WTC11 (cell line): ENCODE measurements around the gene FBXL2.

Source experiments
- GABPB1 ChIP-seq: sonication (generic); formaldehyde crosslinking; IDR thresholded peaks from 2 replicates; pipeline ENCODE4 v1.8.1; 2023; ENCODE audit warnings: mild to moderate bottlenecking, missing genetic modification reagents
- NFYB ChIP-seq: sonication (generic); formaldehyde crosslinking; conservative IDR thresholded peaks from 2 replicates; pipeline ENCODE4 v1.8.0; 2022; ENCODE audit warnings: low read depth, missing genetic modification reagents
- NR1H2 ChIP-seq: sonication (generic); formaldehyde crosslinking; IDR thresholded peaks from 2 replicates; pipeline ENCODE4 v1.9.0; 2021; ENCODE audit warnings: mild to moderate bottlenecking, moderate library complexity, missing genetic modification reagents
- NR2C2 ChIP-seq: sonication (generic); formaldehyde crosslinking; IDR thresholded peaks from 2 replicates; pipeline ENCODE4 v1.8.0; 2022; ENCODE audit warnings: mild to moderate bottlenecking, missing genetic modification reagents
- SMAD4 ChIP-seq: sonication (generic); formaldehyde crosslinking; IDR thresholded peaks from 2 replicates; pipeline ENCODE4 v1.8.0; 2022; ENCODE audit warnings: mild to moderate bottlenecking, missing genetic modification reagents
- TF ChIP-seq, protein P1 (sequence below): fragments of 200-600 bp; IDR thresholded peaks from 2 replicates; pipeline ENCODE4 v1.8.0; 2022; ENCODE audit warnings: antibody characterized with exemption
- TF ChIP-seq, protein P2 (sequence below): sonication (generic); formaldehyde crosslinking; IDR thresholded peaks from 2 replicates; pipeline ENCODE4 v1.8.1; 2022; ENCODE audit warnings: missing genetic modification reagents, borderline replicate concordance
- TF ChIP-seq, protein P3 (sequence below): sonication (generic); formaldehyde crosslinking; IDR thresholded peaks from 2 replicates; pipeline ENCODE4 v1.8.0; 2022; ENCODE audit warnings: mild to moderate bottlenecking, missing genetic modification reagents

DNA sequence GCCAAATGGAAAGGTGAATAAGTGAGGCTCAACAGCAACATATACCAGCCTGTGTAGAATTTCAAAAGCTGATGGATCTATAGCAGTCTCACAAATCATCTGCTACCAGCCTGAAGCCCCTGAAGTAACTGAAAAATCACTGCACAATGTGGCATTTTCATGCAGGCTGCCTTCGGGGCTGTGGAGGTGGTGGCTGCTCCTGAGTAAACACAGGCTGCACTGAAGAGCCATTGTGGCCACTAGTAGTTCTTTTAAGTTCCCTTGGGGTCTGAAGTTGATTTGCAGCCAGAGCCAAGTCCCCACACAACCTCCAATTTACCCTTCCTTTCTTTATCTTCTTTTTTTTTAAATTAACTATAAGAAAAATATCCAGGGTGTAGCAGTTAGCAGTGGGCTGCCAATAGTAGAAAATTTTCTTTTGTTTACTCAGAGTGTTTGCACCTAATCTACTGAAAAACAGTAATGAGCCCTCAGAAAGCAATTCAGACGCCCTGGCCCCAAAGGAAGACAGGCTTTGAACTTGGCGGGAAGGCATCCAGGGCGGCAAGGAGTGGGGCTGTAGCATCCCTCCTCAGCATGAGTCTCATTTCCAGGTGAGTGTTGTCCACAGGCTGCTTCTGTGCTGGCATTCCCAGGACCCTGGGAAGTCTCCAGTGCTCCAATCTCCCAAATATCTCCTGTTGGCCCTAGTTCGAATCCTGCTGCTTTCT lies 45.3 kb upstream of the FBXL2 start:
- TF ChIP-seq, protein P1, sequence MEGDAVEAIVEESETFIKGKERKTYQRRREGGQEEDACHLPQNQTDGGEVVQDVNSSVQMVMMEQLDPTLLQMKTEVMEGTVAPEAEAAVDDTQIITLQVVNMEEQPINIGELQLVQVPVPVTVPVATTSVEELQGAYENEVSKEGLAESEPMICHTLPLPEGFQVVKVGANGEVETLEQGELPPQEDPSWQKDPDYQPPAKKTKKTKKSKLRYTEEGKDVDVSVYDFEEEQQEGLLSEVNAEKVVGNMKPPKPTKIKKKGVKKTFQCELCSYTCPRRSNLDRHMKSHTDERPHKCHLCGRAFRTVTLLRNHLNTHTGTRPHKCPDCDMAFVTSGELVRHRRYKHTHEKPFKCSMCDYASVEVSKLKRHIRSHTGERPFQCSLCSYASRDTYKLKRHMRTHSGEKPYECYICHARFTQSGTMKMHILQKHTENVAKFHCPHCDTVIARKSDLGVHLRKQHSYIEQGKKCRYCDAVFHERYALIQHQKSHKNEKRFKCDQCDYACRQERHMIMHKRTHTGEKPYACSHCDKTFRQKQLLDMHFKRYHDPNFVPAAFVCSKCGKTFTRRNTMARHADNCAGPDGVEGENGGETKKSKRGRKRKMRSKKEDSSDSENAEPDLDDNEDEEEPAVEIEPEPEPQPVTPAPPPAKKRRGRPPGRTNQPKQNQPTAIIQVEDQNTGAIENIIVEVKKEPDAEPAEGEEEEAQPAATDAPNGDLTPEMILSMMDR, result no peak
- TF ChIP-seq NFYB (CRISPR knock-in tag) (no peak), NR1H2 (no peak), SMAD4 (no peak), GABPB1 (CRISPR knock-in tag) (no peak), NR2C2 (CRISPR knock-in tag) (no peak)
- TF ChIP-seq, protein P2, sequence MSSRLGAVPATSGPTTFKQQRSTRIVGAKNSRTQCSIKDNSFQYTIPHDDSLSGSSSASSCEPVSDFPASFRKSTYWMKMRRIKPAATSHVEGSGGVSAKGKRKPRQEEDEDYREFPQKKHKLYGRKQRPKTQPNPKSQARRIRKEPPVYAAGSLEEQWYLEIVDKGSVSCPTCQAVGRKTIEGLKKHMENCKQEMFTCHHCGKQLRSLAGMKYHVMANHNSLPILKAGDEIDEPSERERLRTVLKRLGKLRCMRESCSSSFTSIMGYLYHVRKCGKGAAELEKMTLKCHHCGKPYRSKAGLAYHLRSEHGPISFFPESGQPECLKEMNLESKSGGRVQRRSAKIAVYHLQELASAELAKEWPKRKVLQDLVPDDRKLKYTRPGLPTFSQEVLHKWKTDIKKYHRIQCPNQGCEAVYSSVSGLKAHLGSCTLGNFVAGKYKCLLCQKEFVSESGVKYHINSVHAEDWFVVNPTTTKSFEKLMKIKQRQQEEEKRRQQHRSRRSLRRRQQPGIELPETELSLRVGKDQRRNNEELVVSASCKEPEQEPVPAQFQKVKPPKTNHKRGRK (CRISPR knock-in tag), result no peak
- TF ChIP-seq, protein P3, sequence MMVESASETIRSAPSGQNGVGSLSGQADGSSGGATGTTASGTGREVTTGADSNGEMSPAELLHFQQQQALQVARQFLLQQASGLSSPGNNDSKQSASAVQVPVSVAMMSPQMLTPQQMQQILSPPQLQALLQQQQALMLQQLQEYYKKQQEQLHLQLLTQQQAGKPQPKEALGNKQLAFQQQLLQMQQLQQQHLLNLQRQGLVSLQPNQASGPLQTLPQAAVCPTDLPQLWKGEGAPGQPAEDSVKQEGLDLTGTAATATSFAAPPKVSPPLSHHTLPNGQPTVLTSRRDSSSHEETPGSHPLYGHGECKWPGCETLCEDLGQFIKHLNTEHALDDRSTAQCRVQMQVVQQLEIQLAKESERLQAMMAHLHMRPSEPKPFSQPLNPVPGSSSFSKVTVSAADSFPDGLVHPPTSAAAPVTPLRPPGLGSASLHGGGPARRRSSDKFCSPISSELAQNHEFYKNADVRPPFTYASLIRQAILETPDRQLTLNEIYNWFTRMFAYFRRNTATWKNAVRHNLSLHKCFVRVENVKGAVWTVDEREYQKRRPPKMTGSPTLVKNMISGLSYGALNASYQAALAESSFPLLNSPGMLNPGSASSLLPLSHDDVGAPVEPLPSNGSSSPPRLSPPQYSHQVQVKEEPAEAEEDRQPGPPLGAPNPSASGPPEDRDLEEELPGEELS (CRISPR knock-in tag), result no peak
